Rectal smooth muscle tissue (tissue), 1 donor: Measurements from ENCODE around the gene OST4.

Experiments used
- H3K27ac ChIP-seq: one replicate; pipeline ENCODE4 v1.7.0; 2013; ENCODE audit warnings: low read depth, low read length, inconsistent platforms
- H3K27me3 ChIP-seq: one replicate; pipeline ENCODE4 v1.7.0; 2013; ENCODE audit warnings: low read length; ENCODE audit not compliant: control insufficient read depth, insufficient read depth
- H3K36me3 ChIP-seq: one replicate; pipeline ENCODE4 v1.7.0; 2013; ENCODE audit warnings: low read length; ENCODE audit not compliant: control insufficient read depth, insufficient read depth
- H3K4me1 ChIP-seq: one replicate; pipeline ENCODE4 v1.7.0; 2013; ENCODE audit warnings: low read length; ENCODE audit not compliant: control insufficient read depth, insufficient read depth
- H3K4me3 ChIP-seq: one replicate; pipeline ENCODE4 v1.7.0; 2013; ENCODE audit warnings: low read length
- H3K9ac ChIP-seq: one replicate; pipeline ENCODE4 v1.7.0; 2013; ENCODE audit warnings: low read length

OST4 gene

DNA sequence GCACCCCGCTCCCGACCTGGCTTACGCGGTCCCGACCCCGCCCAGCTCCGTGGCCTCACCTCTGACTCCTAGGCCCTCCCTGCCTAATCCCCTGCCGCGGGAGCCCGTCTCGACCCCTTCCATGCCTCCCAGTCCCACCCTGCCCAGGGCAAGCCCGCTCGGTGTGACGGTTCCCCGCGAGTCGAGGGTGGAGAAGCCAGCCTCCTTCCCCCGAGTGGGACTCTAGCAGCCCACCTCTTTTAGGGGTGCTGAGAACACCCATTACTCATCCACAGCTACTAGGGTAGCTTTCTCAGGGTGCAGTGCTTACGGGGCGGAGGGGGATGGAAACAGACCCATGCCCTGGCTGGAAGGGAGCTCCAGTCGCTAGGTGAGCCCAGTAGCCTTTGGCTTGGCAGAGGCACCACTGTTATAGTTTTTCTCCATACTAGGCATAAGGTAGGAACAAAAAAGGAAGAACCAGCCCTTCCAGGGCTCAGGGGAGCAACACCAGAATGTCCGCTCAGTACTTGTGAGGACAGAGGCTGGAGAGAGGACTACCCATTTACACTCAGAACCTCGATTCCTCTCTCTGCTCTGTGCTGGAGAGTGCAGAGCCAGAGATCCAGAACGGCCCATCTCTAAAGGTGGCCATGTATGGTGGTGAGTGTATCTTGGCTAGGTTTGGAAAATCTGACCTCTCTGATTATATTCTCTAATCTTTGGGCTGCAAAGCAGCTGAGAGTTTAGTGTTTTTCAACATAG is 19.4 kb downstream of the OST4 start:
- Histone ChIP-seq H3K4me1 (peaks cover 11% of the 10 kb centered on the region), H3K9ac (peak overlapping the region; percentile 7), H3K4me3 (peak overlapping the region; percentile 74), H3K27ac (peak overlapping the region; percentile 87), H3K36me3 (peaks cover 21% of the 10 kb centered on the region), H3K27me3 (no peaks in the 10 kb centered on the region)

DNA sequence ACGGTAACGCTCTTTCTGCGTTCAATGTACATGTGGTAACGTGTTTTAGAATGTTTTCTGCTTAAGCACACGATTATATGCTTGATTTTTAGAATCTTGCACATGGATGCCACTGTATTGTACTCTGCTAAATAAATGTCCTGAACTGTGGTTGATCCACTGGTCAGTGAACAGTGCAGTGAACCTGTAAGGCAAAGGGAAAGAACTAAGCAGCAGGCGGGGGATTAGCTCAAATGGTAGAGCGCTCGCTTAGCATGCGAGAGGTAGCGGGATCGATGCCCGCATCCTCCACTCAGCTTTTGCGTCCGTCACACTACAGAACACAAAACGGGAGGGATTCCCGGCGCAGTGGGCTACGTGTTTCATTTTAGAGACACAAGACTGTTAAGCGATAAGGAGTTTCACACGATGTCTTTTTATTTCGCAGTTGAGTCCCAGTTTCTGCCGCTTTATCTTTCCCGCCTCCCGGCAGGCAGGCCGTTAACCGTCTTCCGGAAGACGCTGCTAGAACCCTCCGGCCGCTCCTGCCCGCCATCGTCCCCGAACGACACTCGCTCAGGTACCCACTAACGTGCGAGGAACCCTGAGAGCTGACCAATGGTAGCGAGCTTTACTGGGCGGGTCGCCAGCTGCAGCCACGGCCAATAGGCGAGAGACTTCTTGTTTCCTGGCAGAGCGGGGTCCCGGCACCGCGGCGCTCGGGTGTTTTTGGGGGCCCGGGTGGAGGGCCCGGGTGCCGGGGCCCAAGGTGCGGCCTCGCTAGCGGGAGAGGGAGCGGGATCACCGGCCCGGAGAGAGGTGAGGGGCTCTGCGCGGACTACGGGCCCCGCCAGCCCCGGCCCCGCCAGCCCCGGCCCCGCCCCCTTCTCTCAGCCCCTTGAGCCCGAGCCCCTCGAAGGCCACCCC is 20.2 kb downstream of the OST4 start, which contains the start of gene AGBL5:
TSS of gene AGBL5 (plus strand) at position 673 of the 906 bp plus-strand sequence. CDS start 1,291 bp downstream, outside the sequence.
- Histone ChIP-seq H3K9ac (peak within 1 kb of the TSS; percentile 47), H3K4me3 (peak within 1 kb of the TSS; percentile 74), H3K27ac (peak within 1 kb of the TSS; percentile 87), H3K36me3 (peaks cover 15% of the 10 kb centered on the region), H3K27me3 (no peaks in the 10 kb centered on the region), H3K4me1 (peaks cover 11% of the 10 kb centered on the region)

DNA sequence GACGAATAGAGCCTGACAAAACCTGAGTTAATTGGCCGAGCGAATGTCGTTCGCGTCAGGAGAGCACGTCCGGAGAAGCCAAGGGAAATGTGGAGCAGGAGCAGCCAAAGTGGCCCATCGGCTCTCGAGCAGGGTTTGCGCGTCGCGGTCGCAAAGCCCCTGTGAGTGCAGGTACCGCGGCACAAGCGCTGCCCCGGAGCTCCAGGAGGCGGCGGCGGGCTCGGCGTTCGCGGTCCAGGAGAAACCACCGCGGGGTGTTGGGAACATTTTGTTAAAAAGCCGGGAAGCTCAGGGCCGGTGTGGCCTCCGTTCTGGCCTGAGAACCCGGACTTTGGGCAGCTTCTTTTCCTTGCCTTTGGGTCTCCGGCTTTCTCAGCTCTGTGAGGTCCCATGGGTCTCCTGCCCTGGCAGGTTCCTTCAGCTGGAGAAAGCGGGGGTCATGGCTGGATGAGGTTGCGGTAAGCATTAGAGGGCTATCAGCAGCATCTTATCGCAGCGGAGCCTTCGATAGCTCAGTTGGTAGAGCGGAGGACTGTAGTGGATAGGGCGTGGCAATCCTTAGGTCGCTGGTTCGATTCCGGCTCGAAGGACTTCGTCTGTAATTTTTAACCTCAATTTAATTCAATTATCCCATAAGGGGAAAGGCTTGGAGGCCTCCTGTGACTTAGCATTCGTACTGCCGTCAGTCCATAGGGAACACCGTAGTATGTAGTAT is 21.0 kb downstream of the OST4 start:
- H3K36me3 ChIP-seq, result peaks cover 7% of the 10 kb centered on the region
- peaks cover 11% of the 10 kb centered on the region for H3K4me1 ChIP-seq
- H3K27ac ChIP-seq, result peak overlapping the region; percentile 87

DNA sequence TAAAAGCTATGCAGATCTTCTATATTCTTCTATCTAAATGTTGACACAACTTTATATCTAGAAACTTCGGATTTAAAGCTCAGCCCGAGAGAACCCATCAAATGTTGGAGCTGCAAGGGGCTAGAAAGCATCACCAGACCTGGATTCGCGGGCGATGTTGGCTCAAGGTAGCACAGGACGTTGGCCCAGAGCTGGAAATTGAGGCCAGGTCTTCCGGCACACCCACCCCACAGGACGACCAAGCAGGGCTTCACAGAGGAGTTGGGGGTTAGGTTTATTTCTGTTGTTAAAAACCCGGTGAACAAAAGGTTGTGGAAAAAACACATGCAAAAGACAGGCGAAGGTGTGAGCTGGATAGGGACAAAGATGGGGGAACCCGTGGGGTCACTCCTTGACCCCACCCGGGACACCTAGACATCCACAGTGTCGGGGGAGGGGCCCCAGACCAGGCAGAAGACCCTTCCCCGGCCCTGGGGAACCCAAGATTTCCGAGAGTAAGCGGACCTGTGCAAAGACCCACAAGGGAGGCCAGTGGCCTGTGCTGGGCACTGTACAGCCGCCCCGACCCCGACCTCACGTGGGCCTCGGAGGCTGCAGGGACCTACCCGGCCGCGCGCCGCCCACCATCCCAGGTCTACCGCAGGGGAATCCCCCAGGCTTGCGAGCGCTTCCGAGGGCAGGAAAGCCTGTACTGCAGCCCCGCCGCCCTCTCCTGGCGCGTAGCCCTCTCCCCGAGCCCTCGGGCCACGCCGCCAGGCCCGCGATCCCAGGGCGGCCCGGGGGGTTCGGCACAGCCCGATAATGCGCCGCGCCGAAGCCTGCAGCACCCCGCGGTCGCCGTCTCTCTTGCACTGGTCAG is 21.8 kb downstream of the OST4 start:
- Histone ChIP-seq H3K27me3 (no peaks in the 10 kb centered on the region), H3K9ac (peak overlapping the region; percentile 42), H3K4me1 (peaks cover 11% of the 10 kb centered on the region), H3K4me3 (peak overlapping the region; percentile 74), H3K36me3 (no peaks in the 10 kb centered on the region), H3K27ac (peak overlapping the region; percentile 87)

More for the DNA sequence above, 21.0 kb downstream of the OST4 start:
- Histone ChIP-seq H3K9ac (peak overlapping the region; percentile 47), H3K27me3 (no peaks in the 10 kb centered on the region), H3K4me3 (peak overlapping the region; percentile 74)

DNA sequence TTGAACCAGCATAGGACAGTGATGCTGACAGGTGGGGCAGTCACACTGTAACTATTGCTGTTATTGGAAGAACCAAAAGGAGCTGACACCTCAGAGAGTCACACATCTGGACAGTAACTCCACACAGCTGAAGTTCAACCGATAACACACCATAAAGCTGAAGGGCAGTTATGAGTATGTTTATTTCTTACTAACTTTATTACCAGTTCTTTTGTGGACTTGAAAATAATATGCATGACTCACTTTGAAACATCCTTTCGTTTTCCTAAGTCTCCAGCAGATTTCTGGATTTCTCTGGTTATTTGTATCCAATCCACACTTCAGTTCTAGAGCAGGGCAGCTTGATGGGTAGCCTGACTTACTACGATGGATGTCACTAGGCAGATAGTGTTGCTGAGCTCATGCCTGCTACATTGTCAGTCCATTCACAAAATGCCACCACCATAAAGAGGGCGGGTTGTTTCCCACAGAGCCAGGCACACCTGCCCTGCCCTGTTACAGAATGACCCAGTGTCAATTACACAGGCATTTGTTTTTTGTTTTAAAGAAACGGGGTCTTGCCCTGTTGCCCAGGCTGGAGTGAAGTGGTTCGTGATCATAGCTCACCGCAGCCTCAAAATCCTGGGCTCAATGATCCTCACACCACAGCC is 28.3 kb downstream of the OST4 start:
- Histone ChIP-seq H3K27ac (no peak overlapping the region), H3K4me3 (no peak overlapping the region), H3K4me1 (peaks cover 3% of the 10 kb centered on the region), H3K9ac (no peak overlapping the region), H3K36me3 (peaks cover 34% of the 10 kb centered on the region), H3K27me3 (no peaks in the 10 kb centered on the region)

DNA sequence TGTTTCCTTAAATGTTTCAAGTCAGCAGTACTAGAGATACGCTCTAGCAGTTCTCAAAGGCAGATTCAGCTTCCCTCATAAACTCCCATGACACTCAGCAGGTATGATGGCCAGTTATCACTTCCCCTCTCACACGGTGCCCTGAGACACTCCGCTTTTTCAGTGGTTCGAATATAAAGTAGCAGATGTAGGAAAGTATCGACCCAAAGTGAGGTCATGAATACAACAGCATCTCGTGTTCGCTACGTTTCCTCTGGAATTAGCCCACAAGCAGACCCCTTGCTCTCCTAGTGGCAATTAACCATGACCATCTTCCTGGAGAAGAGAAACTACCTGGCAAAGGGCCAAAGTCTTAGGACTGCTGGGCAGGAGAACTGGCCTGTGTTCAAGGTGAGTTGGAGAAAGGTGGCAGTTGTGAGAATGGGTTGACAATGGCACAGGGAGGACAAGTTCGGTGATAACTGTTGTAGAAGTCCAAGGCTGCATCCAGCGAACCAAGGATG is 29.2 kb downstream of the OST4 start:
- Histone ChIP-seq H3K4me3 (no peak overlapping the region), H3K27ac (no peak overlapping the region), H3K4me1 (peaks cover 3% of the 10 kb centered on the region), H3K27me3 (no peaks in the 10 kb centered on the region), H3K9ac (no peak overlapping the region), H3K36me3 (peaks cover 43% of the 10 kb centered on the region)

DNA sequence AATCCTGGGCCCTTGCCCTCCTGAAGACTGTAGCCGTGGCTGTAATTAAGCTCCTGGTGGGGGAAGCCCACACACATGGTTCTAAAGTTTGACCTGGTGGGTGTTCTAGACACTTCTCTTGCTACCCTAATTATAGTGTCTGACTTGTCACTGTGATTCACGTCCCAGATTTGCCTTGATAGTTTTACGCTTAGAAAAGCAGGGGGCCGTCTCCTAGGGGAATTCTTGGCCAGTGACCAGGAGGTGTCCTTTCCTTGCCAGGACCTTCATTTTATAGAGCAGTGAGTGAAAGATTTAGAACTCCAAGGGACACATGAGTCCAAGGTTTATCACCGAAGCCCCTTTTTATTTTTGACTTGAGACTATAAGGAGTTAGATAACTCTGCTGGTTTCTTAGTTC is 29.7 kb downstream of the OST4 start:
- H3K4me1 ChIP-seq, result peaks cover 3% of the 10 kb centered on the region
- H3K36me3 ChIP-seq, result peaks cover 47% of the 10 kb centered on the region
- H3K27me3 ChIP-seq, result no peaks in the 10 kb centered on the region
- no peak overlapping the region for H3K27ac ChIP-seq
- no peak overlapping the region for H3K9ac ChIP-seq
- H3K4me3 ChIP-seq, result no peak overlapping the region

DNA sequence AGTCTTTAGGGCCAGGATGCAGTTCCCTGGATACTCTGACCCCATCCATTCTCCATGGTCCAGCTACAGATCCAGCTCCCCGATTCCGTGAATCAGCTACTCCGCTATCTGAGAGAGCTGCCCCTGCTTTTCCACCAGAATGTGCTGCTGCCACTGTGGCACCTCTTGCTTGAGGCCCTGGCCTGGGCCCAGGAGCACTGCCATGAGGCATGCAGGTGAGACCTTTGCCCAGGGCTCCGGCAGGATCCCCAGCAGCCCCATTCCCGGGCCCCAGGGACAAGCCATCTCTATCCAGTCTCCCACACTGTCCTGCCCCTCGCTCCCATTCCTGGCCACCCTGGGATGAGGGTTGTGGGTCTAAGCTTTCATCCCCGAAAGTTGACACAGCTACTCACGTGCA is 31.2 kb downstream of the OST4 start:
- Histone ChIP-seq H3K36me3 (peaks cover 58% of the 10 kb centered on the region), H3K27me3 (no peaks in the 10 kb centered on the region)

DNA sequence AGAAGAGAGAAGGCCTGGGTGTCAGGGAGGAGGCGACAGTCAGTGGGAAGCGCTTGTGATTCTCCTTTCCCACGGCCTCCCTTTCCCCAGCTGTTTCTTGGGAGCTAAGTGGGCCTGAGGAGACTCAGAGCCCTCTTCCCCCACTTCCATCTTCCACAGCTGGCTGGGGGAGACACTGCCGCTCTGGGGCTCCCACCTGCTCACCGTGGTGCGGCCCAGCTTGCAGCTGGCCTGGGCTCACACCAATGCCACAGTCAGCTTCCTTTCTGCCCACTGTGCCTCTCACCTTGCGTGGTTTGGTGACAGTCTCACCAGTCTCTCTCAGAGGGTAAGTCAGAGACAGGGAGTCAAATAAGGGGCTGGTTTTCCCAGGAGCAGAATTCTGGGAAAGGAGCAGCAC is 31.6 kb downstream of the OST4 start:
- Histone ChIP-seq H3K9ac (no peak overlapping the region), H3K36me3 (peaks cover 61% of the 10 kb centered on the region), H3K4me3 (no peak overlapping the region), H3K27ac (no peak overlapping the region), H3K4me1 (peaks cover 3% of the 10 kb centered on the region), H3K27me3 (no peaks in the 10 kb centered on the region)

More for the DNA sequence above, 31.2 kb downstream of the OST4 start:
- H3K4me1 ChIP-seq, result peaks cover 3% of the 10 kb centered on the region
- H3K9ac ChIP-seq, result no peak overlapping the region
- no peak overlapping the region for H3K27ac ChIP-seq
- H3K4me3 ChIP-seq, result no peak overlapping the region

DNA sequence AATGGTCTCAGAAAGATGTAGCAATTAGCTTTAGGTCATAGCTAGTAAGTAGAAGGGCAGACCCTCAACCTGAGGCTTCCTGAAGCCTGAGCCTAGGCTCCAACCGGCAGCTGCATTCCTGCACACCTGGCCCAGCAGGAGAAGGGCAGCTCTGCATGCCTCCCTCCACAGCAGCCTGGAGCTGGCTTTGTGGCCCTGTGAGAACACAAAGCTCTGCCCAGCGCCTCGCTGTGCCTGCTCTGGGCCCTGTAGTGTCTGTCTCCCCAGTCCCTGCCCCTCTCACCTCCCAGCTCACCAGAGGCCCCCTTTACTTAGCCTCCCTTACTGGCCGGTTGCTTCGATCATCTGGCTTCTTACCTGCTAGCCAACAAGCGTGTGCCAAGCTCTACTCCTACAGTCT is 32.0 kb downstream of the OST4 start:
- Histone ChIP-seq H3K27ac (no peak overlapping the region), H3K27me3 (no peaks in the 10 kb centered on the region), H3K4me3 (no peak overlapping the region), H3K36me3 (peaks cover 61% of the 10 kb centered on the region), H3K4me1 (peaks cover 3% of the 10 kb centered on the region), H3K9ac (no peak overlapping the region)
